Daoy (cell line): ENCODE data around the gene SLC12A8. TPM values are rescaled to one million over a fixed set of nuclear protein-coding genes. Genes with fewer than 3 reads are reported as not detected.
A peak's percentile ranks its signal among the peaks of the same experiment; 100 is the strongest.

Experiments used
- DNase-seq: peaks from one replicate; pipeline ENCODE4 v3.0.0-alpha.2; 2015; ENCODE audit warnings: low read depth
- total RNA-seq: library from RNA; depleted of rRNA; stranded (reverse); fragments of >200 nt; shearing (Covaris generic); gene quantifications from 2 replicates; pipeline ENCODE4 v1.2.3, GENCODE V29; 2014

SLC12A8 gene
- total RNA-seq, 1 experiment from 2014 or later = 6.3 TPM

- DNase-seq = no peak
Observed at GRCh38 chr3:125073390-125073905, 139.1 kb downstream of the SLC12A8 start.

- DNase-seq = no peak
Observed at GRCh38 chr3:125072749-125073389, 139.7 kb downstream of the SLC12A8 start.

- DNase-seq = no peak
Observed at GRCh38 chr3:125072301-125072700, 140.2 kb downstream of the SLC12A8 start.

GRCh38 chr3:125069968-125070745 lies 142.4 kb downstream of the SLC12A8 start:
- no peak for DNase-seq

GRCh38 chr3:125069452-125069851 lies 143.1 kb downstream of the SLC12A8 start:
- no peak for DNase-seq

- DNase-seq = no peak
Observed at GRCh38 chr3:125068265-125068664, 144.3 kb downstream of the SLC12A8 start.

GRCh38 chr3:125067225-125067624 lies 145.3 kb downstream of the SLC12A8 start:
- DNase-seq = no peak

- DNase-seq = peak; percentile 90
Observed at GRCh38 chr3:125062904-125063618, 149.5 kb downstream of the SLC12A8 start.

- DNase-seq = no peak
Observed at GRCh38 chr3:125061646-125062045, 150.9 kb downstream of the SLC12A8 start.

GRCh38 chr3:125061170-125061569 lies 151.4 kb downstream of the SLC12A8 start:
- DNase-seq = no peak

GRCh38 chr3:125059488-125060245 lies 152.9 kb downstream of the SLC12A8 start:
- no peak for DNase-seq

- no peak for DNase-seq
Observed at GRCh38 chr3:125058959-125059358, 153.6 kb downstream of the SLC12A8 start.

GRCh38 chr3:125058529-125058928 lies 154.0 kb downstream of the SLC12A8 start:
- no peak for DNase-seq

- peak; percentile 77 for DNase-seq
Observed at GRCh38 chr3:125057186-125057850, 155.2 kb downstream of the SLC12A8 start.

GRCh38 chr3:125055913-125056745 lies 156.4 kb downstream of the SLC12A8 start, which contains the start of gene HEG1:
TSS of gene HEG1 (minus strand) at chr3:125055997. CDS start at chr3:125055890, 107 bp downstream.
- peak; percentile 90 for DNase-seq

GRCh38 chr3:125055331-125055912 lies 157.1 kb downstream of the SLC12A8 start:
- DNase-seq = peak; percentile 31

GRCh38 chr3:125054449-125055329 lies 157.9 kb downstream of the SLC12A8 start:
- DNase-seq = peak; percentile 63

GRCh38 chr3:125054062-125054448 lies 158.5 kb downstream of the SLC12A8 start:
- no peak for DNase-seq

GRCh38 chr3:125053304-125053699 lies 159.2 kb downstream of the SLC12A8 start:
- no peak for DNase-seq
